Parathyroid adenoma (tissue), 2 donors: ENCODE data around the gene MSMP.

Source experiments
- H2AFZ ChIP-seq: fragments of 300-600 bp; sonication (generic); one replicate; pipeline ENCODE4 v1.7.0; 2017; ENCODE audit warnings: antibody characterized with exemption, mild to moderate bottlenecking
- H3K27ac ChIP-seq: fragments of 300-600 bp; sonication (generic); one replicate; pipeline ENCODE4 v1.7.0; 2017
- H3K27me3 ChIP-seq: fragments of 300-600 bp; sonication (generic); one replicate; pipeline ENCODE4 v1.7.0; 2017; ENCODE audit warnings: low read length; ENCODE audit not compliant: control insufficient read depth, insufficient read depth
- H3K36me3 ChIP-seq: fragments of 300-600 bp; sonication (generic); one replicate; pipeline ENCODE4 v1.7.0; 2017; ENCODE audit warnings: low read length; ENCODE audit not compliant: control insufficient read depth, insufficient read depth
- H3K4me1 ChIP-seq: fragments of 300-600 bp; sonication (generic); one replicate; pipeline ENCODE4 v1.7.0; 2017; ENCODE audit warnings: control low read depth
- H3K4me2 ChIP-seq: fragments of 300-600 bp; sonication (generic); one replicate; pipeline ENCODE4 v1.7.0; 2017; ENCODE audit warnings: low read length
- H3K4me3 ChIP-seq: fragments of 300-600 bp; sonication (generic); one replicate; pipeline ENCODE4 v1.7.0; 2017; ENCODE audit warnings: low read depth, low read length
- H3K79me2 ChIP-seq: fragments of 300-600 bp; sonication (generic); one replicate; pipeline ENCODE4 v1.7.0; 2017; ENCODE audit warnings: control low read depth
- H3K9ac ChIP-seq: fragments of 300-600 bp; sonication (generic); one replicate; pipeline ENCODE4 v1.7.0; 2017; ENCODE audit warnings: mild to moderate bottlenecking
- H3K9me3 ChIP-seq: fragments of 300-600 bp; sonication (generic); one replicate; pipeline ENCODE4 v1.7.0; 2017; ENCODE audit warnings: low read length; ENCODE audit not compliant: control insufficient read depth
- CTCF ChIP-seq: fragments of 300-600 bp; sonication (generic); IDR thresholded peaks from one replicate; pipeline ENCODE4 v1.7.0; 2017; ENCODE audit warnings: antibody characterized with exemption, mild to moderate bottlenecking
- donor health status: primary hyperparathyroidism.

Gene MSMP

GRCh38 chr9:35714123-35714522 is 40.0 kb downstream of the MSMP start:
- H3K9ac ChIP-seq: no peak overlapping the region
- no peaks in the 10 kb centered on the region for H3K27me3 ChIP-seq
- TF ChIP-seq CTCF: no peak
- no peak overlapping the region for H3K4me3 ChIP-seq
- no peaks in the 10 kb centered on the region for H3K36me3 ChIP-seq
- no peaks in the 10 kb centered on the region for H3K9me3 ChIP-seq
- H3K27ac ChIP-seq: no peak overlapping the region
- no peak overlapping the region for H2AFZ ChIP-seq
- no peaks in the 10 kb centered on the region for H3K79me2 ChIP-seq
- H3K4me1 ChIP-seq: peaks cover 5% of the 10 kb centered on the region
- no peak overlapping the region for H3K4me2 ChIP-seq

- H3K79me2 ChIP-seq: no peaks in the 10 kb centered on the region
- H3K4me2 ChIP-seq: no peak overlapping the region
- no peak overlapping the region for H3K4me3 ChIP-seq
- no peak for TF ChIP-seq CTCF
- H3K9me3 ChIP-seq: no peaks in the 10 kb centered on the region
- peak overlapping the region; percentile 60 for H3K27ac ChIP-seq
- H3K36me3 ChIP-seq: no peaks in the 10 kb centered on the region
- no peak overlapping the region for H2AFZ ChIP-seq
- no peaks in the 10 kb centered on the region for H3K27me3 ChIP-seq
- H3K4me1 ChIP-seq: peaks cover 5% of the 10 kb centered on the region
- H3K9ac ChIP-seq: no peak overlapping the region
These were observed 40.5 kb downstream of the MSMP start for GRCh38 chr9:35713578-35713977.

- Histone ChIP-seq H3K36me3 (no peaks in the 10 kb centered on the region), H3K9me3 (no peaks in the 10 kb centered on the region), H2AFZ (no peak overlapping the region), H3K4me1 (peaks cover 5% of the 10 kb centered on the region), H3K27ac (peak overlapping the region; percentile 60), H3K9ac (no peak overlapping the region), H3K4me2 (no peak overlapping the region), H3K27me3 (no peaks in the 10 kb centered on the region), H3K79me2 (no peaks in the 10 kb centered on the region), H3K4me3 (no peak overlapping the region)
- no peak for TF ChIP-seq CTCF
These were observed 41.2 kb downstream of the MSMP start for GRCh38 chr9:35712762-35713400.

GRCh38 chr9:35711501-35712428 is 42.3 kb downstream of the MSMP start:
- no peak overlapping the region for H2AFZ ChIP-seq
- H3K9ac ChIP-seq: no peak overlapping the region
- no peak overlapping the region for H3K4me2 ChIP-seq
- no peaks in the 10 kb centered on the region for H3K36me3 ChIP-seq
- no peak overlapping the region for H3K4me3 ChIP-seq
- peaks cover 5% of the 10 kb centered on the region for H3K4me1 ChIP-seq
- H3K27me3 ChIP-seq: no peaks in the 10 kb centered on the region
- no peaks in the 10 kb centered on the region for H3K79me2 ChIP-seq
- TF ChIP-seq CTCF: peak; percentile 7
- H3K9me3 ChIP-seq: no peaks in the 10 kb centered on the region
- H3K27ac ChIP-seq: peak overlapping the region; percentile 60
